Right lobe of liver (tissue), 6 donors: ENCODE measurements around the gene CRIM1. TPM values are rescaled to one million over a fixed set of nuclear protein-coding genes. Genes with fewer than 3 reads are reported as not detected.

Experiments
- ATAC-seq, 4 donors: fragments of 200-7000 bp; cut with Tn5 transposase; one replicate each; pipeline ENCODE4 v1.9.1; 2020; ENCODE audit warnings: mild to moderate bottlenecking in 4 of 4, moderate library complexity in 4 of 4
- DNase-seq, 3 donors: peaks; one replicate each; pipeline ENCODE4 v3.0.0-alpha.2; 2020
- H3K27ac ChIP-seq, 3 donors: fragments of 200-600 bp; one replicate each; pipeline ENCODE4 v1.8.0; 2022
- H3K27me3 ChIP-seq, 2 donors: fragments of 200-600 bp; one replicate each; pipeline ENCODE4 v1.8.0; 2022
- H3K36me3 ChIP-seq, 4 donors: fragments of 200-600 bp; sonication (generic) in 1 of 4; one replicate each; pipeline versions ENCODE4 v1.5.1 to v1.8.0; 2017 to 2022; ENCODE audit warnings: control low read depth in 1 of 4
- H3K4me1 ChIP-seq, 4 donors: fragments of 200-600 bp; sonication (generic) in 1 of 4; one replicate each; pipeline versions ENCODE4 v1.5.1 to v1.8.0; 2017 to 2022; ENCODE audit warnings: control low read depth in 1 of 4
- H3K4me3 ChIP-seq, 3 donors: fragments of 200-600 bp; one replicate each; pipeline ENCODE4 v1.8.0; 2022
- H3K9me3 ChIP-seq, 4 donors: fragments of 200-600 bp; sonication (generic) in 1 of 4; one replicate each; pipeline versions ENCODE4 v1.5.1 to v1.8.0; 2017 to 2022; ENCODE audit warnings: control low read depth in 1 of 4
- CTCF ChIP-seq, 4 donors: fragments of 200-600 bp in 3 of 4; fragments of 450-650 bp in 1 of 4; IDR thresholded peaks; one replicate each; pipeline versions ENCODE4 v1.5.1 to v1.8.0; 2016 to 2022; ENCODE audit warnings: antibody characterized with exemption in 4 of 4, mild to moderate bottlenecking in 2 of 4
- POLR2A ChIP-seq: fragments of 450-650 bp; IDR thresholded peaks from one replicate; pipeline ENCODE4 v1.6.1; 2017; ENCODE audit warnings: antibody characterized with exemption, mild to moderate bottlenecking
- WGBS: methylation state at CpG from one replicate; pipeline ENCODE4 v1.1.6; 2018; ENCODE audit warnings: low coverage, low lambda C conversion rate; ENCODE audit not compliant: insufficient coverage; ENCODE audit errors: missing lambda C conversion rate; 5-methylcytosine and 5-hydroxymethylcytosine counted together
- intact Hi-C, 2 donors: fragments of 100-400 bp; cut with DNase I; formaldehyde crosslinking; loops; one replicate each; pipeline versions ENCODE4 v1.11.2 to v1.14.1; 2022
- total RNA-seq, 6 experiments: library from RNA; depleted of rRNA in 2 of 6; stranded (reverse); fragments of >200 nt in 2 of 6; fragmentation: NEBNext Ultra II Directional in 3 of 6; extraction: Animal tissue kit (Norgen Biotek cat#: 25700) in 3 of 6; gene quantifications; one replicate each; pipeline versions ENCODE4 v1.1.0 to v1.2.4, GENCODE V29; 2016 to 2023
- donor health status: DM: no; HTN: yes; CAD: no.
- donor health status: DM: no; HTN: no; CAD: no.
- donor health status: DM: no; HTN: no; CAD: no.
- donor health status: DM: no; HTN: yes; CAD: no.
- donor health status: DM: no; HTN: yes; CAD: no.

The CRIM1 gene
- total RNA-seq, 6 experiments from 2014 or later, result 4.2 to 30.5 (median 16.7) TPM

GRCh38 chr2:36511858-36512603, 156.5 kb downstream of the CRIM1 start:
- no peaks in the 10 kb centered on the region for H3K9me3 ChIP-seq
- ATAC-seq, result no peak
- no peak overlapping the region for H3K4me3 ChIP-seq
- no peak overlapping the region for H3K27ac ChIP-seq
- H3K4me1 ChIP-seq, result no peaks in the 10 kb centered on the region
- 71% methylated on average over 8 of the region's 9 CpGs for WGBS
- H3K27me3 ChIP-seq, result no peaks in the 10 kb centered on the region
- DNase-seq, result no peak
- intact Hi-C loops, result no loop called here
- TF ChIP-seq CTCF (IDR thresholded peaks at IDR 0.05) (no peak), POLR2A (no peak)
- peaks cover 0 to 4% (median 0%) of the 10 kb centered on the region in 4 donors for H3K36me3 ChIP-seq

- WGBS, result 49% methylated on average over 3 of the region's 3 CpGs
- Histone ChIP-seq H3K36me3 (peaks cover 0 to 4% (median 0%) of the 10 kb centered on the region in 4 donors), H3K27me3 (no peaks in the 10 kb centered on the region), H3K9me3 (no peaks in the 10 kb centered on the region), H3K27ac (no peak overlapping the region), H3K4me1 (no peaks in the 10 kb centered on the region), H3K4me3 (no peak overlapping the region)
- no peak for DNase-seq
- no peak for ATAC-seq
- TF ChIP-seq CTCF (IDR thresholded peaks at IDR 0.05) (no peak), POLR2A (no peak)
- intact Hi-C loops, result no loop called here
These were observed 157.1 kb downstream of the CRIM1 start for GRCh38 chr2:36512705-36513104.

- Histone ChIP-seq H3K36me3 (peaks cover 0 to 4% (median 0%) of the 10 kb centered on the region in 4 donors), H3K27me3 (no peaks in the 10 kb centered on the region), H3K27ac (no peak overlapping the region), H3K4me1 (no peaks in the 10 kb centered on the region), H3K9me3 (no peaks in the 10 kb centered on the region), H3K4me3 (no peak overlapping the region)
- WGBS, result no CpG with 5 or more reads among the region's 2 CpGs
- no peak for ATAC-seq
- no peak for DNase-seq
- intact Hi-C loops, result no loop called here
- TF ChIP-seq CTCF (IDR thresholded peaks at IDR 0.05), result no peak
These were observed 158.1 kb downstream of the CRIM1 start for GRCh38 chr2:36513661-36514060.

GRCh38 chr2:36515538-36515937, 160.0 kb downstream of the CRIM1 start:
- intact Hi-C loops, result no loop called here
- no peak for ATAC-seq
- H3K36me3 ChIP-seq, result peaks cover 0 to 4% (median 0%) of the 10 kb centered on the region in 4 donors

More at GRCh38 chr2:36515538-36515937, 160.0 kb downstream of the CRIM1 start:
- no peak for DNase-seq
- Histone ChIP-seq H3K4me3 (no peak overlapping the region), H3K27ac (no peak overlapping the region), H3K9me3 (no peaks in the 10 kb centered on the region), H3K4me1 (no peaks in the 10 kb centered on the region), H3K27me3 (no peaks in the 10 kb centered on the region)
- TF ChIP-seq CTCF (IDR thresholded peaks at IDR 0.05) (no peak), POLR2A (no peak)
- 62% methylated on average over 7 of the region's 7 CpGs for WGBS
